B cell (primary cell): ENCODE data around the gene AFF2. TPM values are rescaled to one million over a fixed set of nuclear protein-coding genes. Genes with fewer than 3 reads are reported as not detected.

ENCODE experiments used
- ATAC-seq: fragments of 200-7000 bp; cut with Tn5 transposase; one replicate; pipeline ENCODE4 v1.10.0; 2021; ENCODE audit warnings: low read depth, mild to moderate bottlenecking, moderate number of reproducible peaks, moderate library complexity
- CTCF ChIA-PET: fragments of 350-600 bp; sonication (Branson Sonifier 250); formaldehyde crosslinking; loops from one replicate; lab custom pipeline; 2021; ENCODE audit warnings: antibody characterized with exemption, inconsistent platforms; lab: Charles Lee
- POLR2A ChIA-PET: fragments of 350-600 bp; sonication (Branson Sonifier 250); formaldehyde crosslinking; loops from one replicate; lab custom pipeline; 2021; ENCODE audit warnings: antibody characterized with exemption; lab: Charles Lee
- DNase-seq: peaks from one replicate; pipeline ENCODE4 v3.0.0; 2013
- H2AFZ ChIP-seq: 2 replicates; pipeline ENCODE4 v1.6.1; 2012; ENCODE audit warnings: mild to moderate bottlenecking, low read depth, low read length; ENCODE audit not compliant: insufficient read depth, poor library complexity, severe bottlenecking
- H3K27ac ChIP-seq, 2 donors: 1 replicate in 1 of 2; 2 replicates in 1 of 2; pipeline ENCODE4 v1.5.1; 2012 to 2013; ENCODE audit warnings: low read length in 2 of 2, mild to moderate bottlenecking in 2 of 2, moderate library complexity in 1 of 2
- H3K27me3 ChIP-seq, 4 experiments: fragments of 200-600 bp in 1 of 4; sonication (generic) in 1 of 4; replicated peaks in 1 of 4; 1 replicate in 2 of 4; 2 replicates in 2 of 4; pipeline versions ENCODE4 v1.6.1 to v1.7.0; 2013 to 2016; ENCODE audit warnings: low read length in 3 of 4, mild to moderate bottlenecking in 2 of 4, mixed read lengths in 1 of 4, moderate library complexity in 1 of 4; ENCODE audit not compliant: insufficient read depth in 4 of 4, control insufficient read depth in 3 of 4; ENCODE audit errors: control extremely low read depth in 1 of 4
- H3K36me3 ChIP-seq, 2 experiments: replicated peaks in 1 of 2; 1 replicate in 1 of 2; 2 replicates in 1 of 2; pipeline versions ENCODE4 v1.6.1 to v1.7.1; 2013; ENCODE audit warnings: low read length in 1 of 2; ENCODE audit not compliant: insufficient read depth in 2 of 2, control insufficient read depth in 1 of 2; ENCODE audit errors: control extremely low read depth in 1 of 2, extremely low read depth in 1 of 2
- H3K4me1 ChIP-seq, 2 donors: fragments of 200-600 bp in 1 of 2; sonication (generic) in 1 of 2; 1 replicate in 1 of 2; 2 replicates in 1 of 2; pipeline versions ENCODE4 v1.5.1 to v1.6.1; 2013 to 2017; ENCODE audit warnings: low read length in 2 of 2; ENCODE audit not compliant: control insufficient read depth in 2 of 2, insufficient read depth in 2 of 2
- H3K4me2 ChIP-seq: replicated peaks from 2 replicates; pipeline ENCODE3; 2012; ENCODE audit warnings: mild to moderate bottlenecking, low read depth, low read length; ENCODE audit not compliant: poor library complexity, severe bottlenecking
- H3K4me3 ChIP-seq, 5 experiments: fragments of 200-600 bp in 1 of 5; sonication (generic) in 1 of 5; 1 replicate in 3 of 5; 2 replicates in 2 of 5; pipeline versions ENCODE4 v1.5.1 to v1.7.0; 2011 to 2016; ENCODE audit warnings: low read length in 4 of 5, mild to moderate bottlenecking in 4 of 5, low read depth in 2 of 5, control low read depth in 1 of 5, moderate library complexity in 1 of 5; ENCODE audit not compliant: insufficient read depth in 1 of 5; ENCODE audit errors: control extremely low read depth in 1 of 5, extremely low read depth in 1 of 5
- H3K79me2 ChIP-seq: fragments of 200-600 bp; sonication (generic); one replicate; pipeline ENCODE4 v1.6.0; 2016; ENCODE audit warnings: low read length; ENCODE audit not compliant: control insufficient read depth, insufficient read depth
- H3K9ac ChIP-seq: fragments of 200-600 bp; sonication (generic); 2 replicates; pipeline ENCODE4 v1.6.1; 2017; ENCODE audit warnings: mild to moderate bottlenecking, low read length, moderate library complexity
- H3K9me3 ChIP-seq, 3 donors: one replicate each; pipeline versions ENCODE4 v1.6.1 to v1.7.1; 2013; ENCODE audit warnings: low read length in 2 of 3; ENCODE audit not compliant: control insufficient read depth in 2 of 3, insufficient read depth in 1 of 3; ENCODE audit errors: control extremely low read depth in 1 of 3
- H4K20me1 ChIP-seq: 2 replicates; pipeline ENCODE4 v1.6.0; 2012; ENCODE audit warnings: mild to moderate bottlenecking, low read length; ENCODE audit not compliant: insufficient read depth, control insufficient read depth, poor library complexity, severe bottlenecking
- H3K27ac Mint-ChIP-seq: one replicate; pipeline ENCODE4 v1.8.0; 2021; ENCODE audit warnings: mixed read lengths
- H3K27me3 Mint-ChIP-seq: one replicate; pipeline ENCODE4 v1.8.0; 2021; ENCODE audit warnings: mixed read lengths
- H3K4me1 Mint-ChIP-seq: one replicate; pipeline ENCODE4 v1.8.0; 2021; ENCODE audit warnings: mixed read lengths
- H3K4me3 Mint-ChIP-seq: one replicate; pipeline ENCODE4 v1.8.0; 2021; ENCODE audit warnings: mixed read lengths
- H3K9me3 Mint-ChIP-seq: one replicate; pipeline ENCODE4 v1.8.0; 2022; ENCODE audit warnings: mixed read lengths; ENCODE audit not compliant: insufficient read depth
- EZH2 ChIP-seq: IDR thresholded peaks from 2 replicates; pipeline ENCODE4 v1.6.1; 2012; ENCODE audit warnings: borderline replicate concordance, low read depth, mild to moderate bottlenecking, moderate library complexity, low read length; ENCODE audit not compliant: insufficient read depth, poor library complexity, severe bottlenecking
- WGBS: methylation state at CpG from one replicate; pipeline ENCODE4 v1.1.5; 2013; ENCODE audit warnings: missing lambda C conversion rate; ENCODE audit not compliant: insufficient coverage; 5-methylcytosine and 5-hydroxymethylcytosine counted together
- intact Hi-C: fragments of 100-400 bp; cut with micrococcal nuclease; formaldehyde crosslinking; loops from one replicate; pipeline ENCODE4 v1.10.0; 2022
- polyA plus RNA-seq: library from polyadenylated mRNA; depleted of rRNA; stranded (reverse); fragments of >200 nt; gene quantifications from 2 replicates; pipeline ENCODE4 v1.2.3, GENCODE V29; 2012
- total RNA-seq, 2 donors: library from RNA; stranded (reverse); fragments of 120-200 nt in 1 of 2; gene quantifications; 1 replicate in 1 of 2; 2 replicates in 1 of 2; pipeline versions ENCODE4 v1.2.3 to v1.2.4, GENCODE V29; 2013 to 2022
- TF ChIP-seq, protein P1 (sequence below): fragments of 200-600 bp; IDR thresholded peaks from one replicate; pipeline ENCODE4 v1.8.0; 2022; ENCODE audit warnings: antibody characterized with exemption, mild to moderate bottlenecking

Gene AFF2
- total and polyA plus RNA-seq, 2 donors (not counting 1 experiment from before 2014, with no cell fraction given), result 0.06 to 12.0 TPM

DNA sequence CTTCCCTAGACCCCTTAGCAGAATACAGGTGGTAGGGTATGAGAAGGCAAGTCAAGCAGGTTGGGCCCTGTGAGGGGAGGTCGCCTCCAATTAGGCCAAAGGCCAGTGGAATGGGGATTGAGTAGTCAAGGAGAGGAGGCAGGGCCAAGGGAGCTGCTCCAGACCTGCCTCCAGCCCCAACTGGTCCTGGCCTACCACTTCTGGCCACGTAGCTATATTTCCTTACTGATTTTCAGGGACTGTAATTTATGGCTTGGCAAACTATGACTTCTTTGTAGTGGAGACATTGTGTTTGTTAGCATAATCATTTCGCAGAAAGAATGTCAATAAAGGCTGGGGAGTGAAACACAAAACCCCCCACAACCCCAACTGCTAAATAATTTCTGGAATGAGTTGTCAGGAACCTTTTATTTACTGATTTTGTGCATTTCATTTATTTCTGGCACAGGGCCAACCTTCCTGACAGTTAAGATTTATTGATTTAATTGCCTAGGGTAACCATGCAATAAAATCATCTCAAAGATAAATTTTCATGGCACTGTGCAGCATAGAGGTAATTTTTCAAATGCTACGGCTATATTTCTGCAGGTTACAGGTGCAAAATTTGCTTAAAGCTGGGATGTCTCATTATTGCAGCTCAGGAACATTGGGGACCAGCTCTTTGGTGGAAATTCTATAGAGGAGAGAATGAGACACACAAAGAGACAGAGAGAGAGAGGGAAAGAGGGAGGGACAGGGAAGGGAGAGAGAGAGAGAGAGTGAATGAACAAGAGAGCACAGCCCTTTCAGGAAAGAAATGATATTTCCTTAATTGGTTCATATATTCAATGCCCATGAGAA lies 509.8 kb downstream of the AFF2 start:
- H3K27ac Mint-ChIP-seq, result no peak overlapping the region
- Histone ChIP-seq H3K4me2 (no peak overlapping the region), H3K4me1 (no peaks in the 10 kb centered on the region), H3K4me3 (no peak overlapping the region), H3K27ac (no peak overlapping the region), H3K27me3 (no peaks in the 10 kb centered on the region), H3K9ac (no peak overlapping the region), H2AFZ (no peak overlapping the region), H3K79me2 (no peaks in the 10 kb centered on the region), H3K9me3 (no peaks in the 10 kb centered on the region), H4K20me1 (no peaks in the 10 kb centered on the region), H3K36me3 (no peaks in the 10 kb centered on the region)
- ATAC-seq (no peak), DNase-seq (no peak)
- no peak for TF ChIP-seq EZH2
- TF ChIP-seq, protein P1, sequence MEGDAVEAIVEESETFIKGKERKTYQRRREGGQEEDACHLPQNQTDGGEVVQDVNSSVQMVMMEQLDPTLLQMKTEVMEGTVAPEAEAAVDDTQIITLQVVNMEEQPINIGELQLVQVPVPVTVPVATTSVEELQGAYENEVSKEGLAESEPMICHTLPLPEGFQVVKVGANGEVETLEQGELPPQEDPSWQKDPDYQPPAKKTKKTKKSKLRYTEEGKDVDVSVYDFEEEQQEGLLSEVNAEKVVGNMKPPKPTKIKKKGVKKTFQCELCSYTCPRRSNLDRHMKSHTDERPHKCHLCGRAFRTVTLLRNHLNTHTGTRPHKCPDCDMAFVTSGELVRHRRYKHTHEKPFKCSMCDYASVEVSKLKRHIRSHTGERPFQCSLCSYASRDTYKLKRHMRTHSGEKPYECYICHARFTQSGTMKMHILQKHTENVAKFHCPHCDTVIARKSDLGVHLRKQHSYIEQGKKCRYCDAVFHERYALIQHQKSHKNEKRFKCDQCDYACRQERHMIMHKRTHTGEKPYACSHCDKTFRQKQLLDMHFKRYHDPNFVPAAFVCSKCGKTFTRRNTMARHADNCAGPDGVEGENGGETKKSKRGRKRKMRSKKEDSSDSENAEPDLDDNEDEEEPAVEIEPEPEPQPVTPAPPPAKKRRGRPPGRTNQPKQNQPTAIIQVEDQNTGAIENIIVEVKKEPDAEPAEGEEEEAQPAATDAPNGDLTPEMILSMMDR, result no peak
- ChIA-PET CTCF (no interaction called here), POLR2A (no interaction called here)
- H3K4me1 Mint-ChIP-seq, result no peaks in the 10 kb centered on the region
- WGBS, result 100% methylated on average over 1 of the region's 4 CpGs
- intact Hi-C loops, result no loop called here
- H3K4me3 Mint-ChIP-seq, result no peak overlapping the region
- H3K27me3 Mint-ChIP-seq, result no peaks in the 10 kb centered on the region
- no peaks in the 10 kb centered on the region for H3K9me3 Mint-ChIP-seq

DNA sequence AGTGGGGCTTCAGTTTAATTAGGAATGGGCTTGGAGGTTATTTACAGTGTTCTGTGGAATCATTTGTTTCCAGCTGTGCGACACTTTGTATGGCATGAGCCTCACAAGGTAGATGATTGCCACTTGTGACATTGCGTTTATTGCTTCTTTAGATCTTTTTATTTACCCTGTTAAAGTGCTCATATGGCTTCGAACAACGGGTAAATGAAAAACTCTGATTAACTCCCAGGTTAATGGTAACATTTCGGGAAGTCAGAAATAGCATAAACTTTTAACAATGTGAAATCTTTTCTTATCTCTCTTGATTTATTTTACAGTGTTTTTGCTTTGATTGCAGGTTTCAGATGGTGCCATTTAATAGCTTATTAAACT lies 510.4 kb downstream of the AFF2 start:
- POLR2A ChIA-PET, result no interaction called here
- Histone ChIP-seq H3K4me1 (no peaks in the 10 kb centered on the region), H3K9ac (no peak overlapping the region), H3K27me3 (no peaks in the 10 kb centered on the region), H2AFZ (no peak overlapping the region), H3K4me3 (no peak overlapping the region), H3K36me3 (no peaks in the 10 kb centered on the region), H4K20me1 (no peaks in the 10 kb centered on the region), H3K4me2 (no peak overlapping the region), H3K27ac (no peak overlapping the region), H3K9me3 (no peaks in the 10 kb centered on the region), H3K79me2 (no peaks in the 10 kb centered on the region)
- H3K4me1 Mint-ChIP-seq, result no peaks in the 10 kb centered on the region
- CTCF ChIA-PET, result interaction anchor here (0.5 kb wide), 1 partner anchor 875 kb away, joined by 3 read pairs; no protein-coding TSS in a partner anchor
- DNase-seq (no peak), ATAC-seq (no peak)
- no CpG with 5 or more reads among the region's 5 CpGs for WGBS
- no peaks in the 10 kb centered on the region for H3K27me3 Mint-ChIP-seq
- TF ChIP-seq, protein P1, result no peak
- TF ChIP-seq EZH2, result no peak
- H3K9me3 Mint-ChIP-seq, result no peaks in the 10 kb centered on the region
- intact Hi-C loops, result no loop called here
- H3K27ac Mint-ChIP-seq, result no peak overlapping the region
- no peak overlapping the region for H3K4me3 Mint-ChIP-seq
